GM10847 (cell line): ENCODE measurements around the gene RNASE1.

Source experiments
- POLR2A ChIP-seq: IDR thresholded peaks from 2 replicates; pipeline ENCODE4 v1.6.1; 2011; ENCODE audit not compliant: insufficient read length; ENCODE audit errors: extremely low read depth

The RNASE1 gene

GRCh38 chr14:20809917-20810316 is 7.3 kb upstream of the RNASE1 start:
- no peak for TF ChIP-seq POLR2A

- no peak for TF ChIP-seq POLR2A
Observed at GRCh38 chr14:20808162-20808483, 5.5 kb upstream of the RNASE1 start.

- TF ChIP-seq POLR2A = no peak
Observed at GRCh38 chr14:20807304-20808161, 4.9 kb upstream of the RNASE1 start.

- TF ChIP-seq POLR2A = no peak
Observed at GRCh38 chr14:20805485-20805884, 2.8 kb upstream of the RNASE1 start.

- no peak for TF ChIP-seq POLR2A
Observed at GRCh38 chr14:20803223-20803622, 579 bp upstream of the RNASE1 start.

GRCh38 chr14:20801726-20802125 is 918 bp downstream of the RNASE1 start:
- TF ChIP-seq POLR2A = no peak

GRCh38 chr14:20799892-20800544 is 2.6 kb downstream of the RNASE1 start:
- no peak for TF ChIP-seq POLR2A

- TF ChIP-seq POLR2A = no peak
Observed at GRCh38 chr14:20799456-20799891, 3.2 kb downstream of the RNASE1 start.

- no peak for TF ChIP-seq POLR2A
Observed at GRCh38 chr14:20798932-20799331, 3.7 kb downstream of the RNASE1 start.

- no peak for TF ChIP-seq POLR2A
Observed at GRCh38 chr14:20798318-20798717, 4.3 kb downstream of the RNASE1 start.

GRCh38 chr14:20797164-20797563 is 5.5 kb downstream of the RNASE1 start:
- no peak for TF ChIP-seq POLR2A

GRCh38 chr14:20794644-20795369 is 7.8 kb downstream of the RNASE1 start:
- no peak for TF ChIP-seq POLR2A

- TF ChIP-seq POLR2A = no peak
Observed at GRCh38 chr14:20792556-20792955, 10.1 kb downstream of the RNASE1 start.

GRCh38 chr14:20791597-20791996 is 11.0 kb downstream of the RNASE1 start:
- TF ChIP-seq POLR2A = no peak

GRCh38 chr14:20791187-20791586 is 11.5 kb downstream of the RNASE1 start:
- no peak for TF ChIP-seq POLR2A
